HFF-Myc (cell line): ENCODE measurements around the gene RHOT1.

Experiments used
- DNase-seq: peaks from one replicate; pipeline ENCODE4 v3.0.0-alpha.2; 2011; ENCODE audit warnings: low read depth; ENCODE audit errors: extremely low read depth
- H3K4me3 ChIP-seq: replicated peaks from 2 replicates; pipeline ENCODE4 v1.5.1; 2011; ENCODE audit warnings: low read depth, mild to moderate bottlenecking, control low read depth, low read length
- CTCF ChIP-seq: IDR thresholded peaks from 2 replicates; pipeline ENCODE4 v1.5.1; 2012; ENCODE audit warnings: mild to moderate bottlenecking, low read depth, low read length, control low read depth; ENCODE audit errors: missing control alignments

RHOT1 gene

GRCh38 chr17:32264140-32264799 is 122.0 kb downstream of the RHOT1 start:
- no peak overlapping the region for H3K4me3 ChIP-seq
- DNase-seq, result no peak
- TF ChIP-seq CTCF, result no peak

- H3K4me3 ChIP-seq, result no peak overlapping the region
- no peak for DNase-seq
- no peak for TF ChIP-seq CTCF
Measured at GRCh38 chr17:32264823-32265191, 122.5 kb downstream of the RHOT1 start.

GRCh38 chr17:32265192-32265923 is 123.1 kb downstream of the RHOT1 start, which contains the start of gene RHBDL3:
RHBDL3 (plus strand) TSS chr17:32265832; CDS start chr17:32266190, 358 bp downstream.
- TF ChIP-seq CTCF, result no peak
- H3K4me3 ChIP-seq, result peak within 1 kb of the TSS; percentile 41
- no peak for DNase-seq

GRCh38 chr17:32266051-32266388 is 123.7 kb downstream of the RHOT1 start:
- no peak for DNase-seq
- no peak for TF ChIP-seq CTCF
- H3K4me3 ChIP-seq, result peak overlapping the region; percentile 41

GRCh38 chr17:32266389-32267301 is 124.3 kb downstream of the RHOT1 start:
- DNase-seq, result no peak
- H3K4me3 ChIP-seq, result peak overlapping the region; percentile 41
- TF ChIP-seq CTCF, result no peak

- DNase-seq, result no peak
- H3K4me3 ChIP-seq, result no peak overlapping the region
- TF ChIP-seq CTCF, result no peak
Measured at GRCh38 chr17:32267690-32268205, 125.4 kb downstream of the RHOT1 start.
